Astrocyte (in vitro differentiated cells and primary cell): ENCODE data around the gene SLC12A6. TPM values are rescaled to one million over a fixed set of nuclear protein-coding genes. Genes with fewer than 3 reads are reported as not detected.

ENCODE experiments used
- DNase-seq: peaks from one replicate; pipeline ENCODE4 v3.0.0-alpha.2; 2010; ENCODE audit warnings: low read depth
- FAIRE-seq: peaks from 2 replicates; lab custom pipeline; 2011; peaks lifted over from hg19 to GRCh38; lab: Jason Lieb, UNC
- H2AFZ ChIP-seq: 2 replicates; pipeline ENCODE4 v1.6.0; 2012; ENCODE audit warnings: low read depth, low read length, inconsistent platforms
- H3K27ac ChIP-seq: 2 replicates; pipeline ENCODE4 v1.5.1; 2011; ENCODE audit warnings: low read depth, low read length, inconsistent platforms
- H3K27me3 ChIP-seq: 2 replicates; pipeline ENCODE4 v1.6.0; 2011; ENCODE audit warnings: low read length, inconsistent platforms; ENCODE audit not compliant: insufficient read depth
- H3K36me3 ChIP-seq: 2 replicates; pipeline ENCODE4 v1.5.1; 2011; ENCODE audit warnings: low read length, inconsistent platforms; ENCODE audit not compliant: insufficient read depth
- H3K4me1 ChIP-seq: 2 replicates; pipeline ENCODE4 v1.5.1; 2011; ENCODE audit warnings: low read length, inconsistent platforms; ENCODE audit not compliant: insufficient read depth
- H3K4me2 ChIP-seq: 2 replicates; pipeline ENCODE4 v1.6.0; 2012; ENCODE audit warnings: low read length, inconsistent platforms
- H3K4me3 ChIP-seq: 2 replicates; pipeline ENCODE4 v1.5.1; 2011; ENCODE audit warnings: low read depth, mild to moderate bottlenecking, low read length, inconsistent platforms; ENCODE audit not compliant: insufficient read depth
- H3K79me2 ChIP-seq: 2 replicates; pipeline ENCODE4 v1.6.0; 2012; ENCODE audit warnings: mild to moderate bottlenecking, low read length, inconsistent platforms; ENCODE audit not compliant: insufficient read depth
- H3K9ac ChIP-seq: 2 replicates; pipeline ENCODE4 v1.6.0; 2012; ENCODE audit warnings: mild to moderate bottlenecking, low read length, inconsistent platforms
- H3K9me3 ChIP-seq: 2 replicates; pipeline ENCODE4 v1.5.1; 2012; ENCODE audit warnings: low read depth, mild to moderate bottlenecking, low read length, inconsistent platforms; ENCODE audit not compliant: insufficient read depth
- H4K20me1 ChIP-seq: 2 replicates; pipeline ENCODE4 v1.6.0; 2012; ENCODE audit warnings: low read length, inconsistent platforms; ENCODE audit not compliant: insufficient read depth
- H3K27ac Mint-ChIP-seq: one replicate; pipeline ENCODE4 v1.8.0; 2021; ENCODE audit warnings: mild to moderate bottlenecking, mixed read lengths; ENCODE audit not compliant: unreplicated experiment
- H3K27me3 Mint-ChIP-seq: one replicate; pipeline ENCODE4 v1.8.0; 2021; ENCODE audit warnings: low read depth, mixed read lengths; ENCODE audit not compliant: unreplicated experiment
- H3K36me3 Mint-ChIP-seq: one replicate; pipeline ENCODE4 v1.8.0; 2021; ENCODE audit warnings: low read depth, mixed read lengths; ENCODE audit not compliant: unreplicated experiment
- H3K4me1 Mint-ChIP-seq: one replicate; pipeline ENCODE4 v1.8.0; 2021; ENCODE audit warnings: low read depth, mixed read lengths; ENCODE audit not compliant: unreplicated experiment
- H3K4me3 Mint-ChIP-seq: one replicate; pipeline ENCODE4 v1.8.0; 2021; ENCODE audit warnings: mild to moderate bottlenecking, moderate library complexity, mixed read lengths; ENCODE audit not compliant: unreplicated experiment
- H3K9me3 Mint-ChIP-seq: one replicate; pipeline ENCODE4 v1.8.0; 2021; ENCODE audit warnings: mild to moderate bottlenecking, mixed read lengths; ENCODE audit not compliant: unreplicated experiment
- EZH2 ChIP-seq: IDR thresholded peaks from 2 replicates; pipeline ENCODE4 v1.6.1; 2012; ENCODE audit warnings: mild to moderate bottlenecking, low read length, inconsistent platforms; ENCODE audit not compliant: insufficient read depth
- total RNA-seq: library from RNA; stranded (reverse); gene quantifications from 2 replicates; pipeline ENCODE4 v1.2.1, GENCODE V29; 2021
- TF ChIP-seq, protein P1 (sequence below): IDR thresholded peaks from 2 replicates; pipeline ENCODE4 v1.5.1; 2011; ENCODE audit warnings: low read depth, mild to moderate bottlenecking, inconsistent platforms, low read length, moderate library complexity; ENCODE audit not compliant: insufficient read depth

Gene SLC12A6
- total RNA-seq, 1 donor from 2014 or later = 15.8 TPM

DNA sequence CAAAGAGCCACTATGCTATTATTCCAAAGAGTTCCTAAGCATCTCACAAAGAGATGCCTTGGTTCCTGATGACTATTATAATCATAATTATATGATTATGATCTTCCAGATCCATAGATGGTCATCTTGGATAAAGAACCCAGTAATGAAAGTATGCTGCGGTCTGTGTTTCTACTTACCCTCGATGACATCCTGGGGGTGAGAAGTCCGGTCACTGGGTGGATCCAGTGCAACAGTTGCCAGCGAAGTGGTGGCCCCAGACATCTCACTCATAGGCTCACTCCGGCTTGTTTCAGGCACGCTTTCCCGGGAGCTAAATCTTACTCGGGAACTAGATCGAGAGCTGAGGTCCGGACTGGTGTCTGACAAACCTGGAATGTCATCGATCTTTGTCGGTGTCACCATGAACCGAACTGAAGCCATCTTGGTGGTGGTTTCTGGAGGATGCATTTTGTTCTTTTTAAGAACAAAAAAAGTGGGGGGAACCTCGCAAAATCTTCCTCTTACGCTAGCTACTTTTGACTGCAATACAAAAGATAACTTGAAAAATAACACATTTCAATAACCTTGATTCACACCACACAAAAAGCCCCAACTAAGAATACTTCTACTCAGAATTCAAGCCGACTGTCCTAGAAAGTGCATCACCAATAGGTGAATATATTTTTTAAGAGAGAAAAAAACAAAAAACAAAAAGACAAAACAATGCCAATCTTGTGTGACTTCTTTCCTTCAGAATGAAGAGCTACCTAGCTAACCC is 1.2 kb downstream of the SLC12A6 start:
- peaks cover 19% of the 10 kb centered on the region for H3K36me3 ChIP-seq
- H3K36me3 Mint-ChIP-seq = peaks cover 7% of the 10 kb centered on the region
- FAIRE-seq (no peak), DNase-seq (no peak)
- peak overlapping the region; percentile 88 for H3K9ac ChIP-seq
- H4K20me1 ChIP-seq = no peaks in the 10 kb centered on the region
- no peaks in the 10 kb centered on the region for H3K27me3 ChIP-seq
- no peak overlapping the region for H3K27ac ChIP-seq
- peaks cover 12% of the 10 kb centered on the region for H3K4me1 Mint-ChIP-seq
- TF ChIP-seq, protein P1, sequence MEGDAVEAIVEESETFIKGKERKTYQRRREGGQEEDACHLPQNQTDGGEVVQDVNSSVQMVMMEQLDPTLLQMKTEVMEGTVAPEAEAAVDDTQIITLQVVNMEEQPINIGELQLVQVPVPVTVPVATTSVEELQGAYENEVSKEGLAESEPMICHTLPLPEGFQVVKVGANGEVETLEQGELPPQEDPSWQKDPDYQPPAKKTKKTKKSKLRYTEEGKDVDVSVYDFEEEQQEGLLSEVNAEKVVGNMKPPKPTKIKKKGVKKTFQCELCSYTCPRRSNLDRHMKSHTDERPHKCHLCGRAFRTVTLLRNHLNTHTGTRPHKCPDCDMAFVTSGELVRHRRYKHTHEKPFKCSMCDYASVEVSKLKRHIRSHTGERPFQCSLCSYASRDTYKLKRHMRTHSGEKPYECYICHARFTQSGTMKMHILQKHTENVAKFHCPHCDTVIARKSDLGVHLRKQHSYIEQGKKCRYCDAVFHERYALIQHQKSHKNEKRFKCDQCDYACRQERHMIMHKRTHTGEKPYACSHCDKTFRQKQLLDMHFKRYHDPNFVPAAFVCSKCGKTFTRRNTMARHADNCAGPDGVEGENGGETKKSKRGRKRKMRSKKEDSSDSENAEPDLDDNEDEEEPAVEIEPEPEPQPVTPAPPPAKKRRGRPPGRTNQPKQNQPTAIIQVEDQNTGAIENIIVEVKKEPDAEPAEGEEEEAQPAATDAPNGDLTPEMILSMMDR = no peak
- no peak for TF ChIP-seq EZH2
- peak overlapping the region; percentile 92 for H3K4me3 Mint-ChIP-seq
- H3K4me3 ChIP-seq = peak overlapping the region; percentile 77
- peak overlapping the region; percentile 96 for H3K4me2 ChIP-seq
- no peaks in the 10 kb centered on the region for H3K9me3 Mint-ChIP-seq
- no peaks in the 10 kb centered on the region for H3K27me3 Mint-ChIP-seq
- peak overlapping the region; percentile 93 for H2AFZ ChIP-seq
- no peaks in the 10 kb centered on the region for H3K9me3 ChIP-seq
- peaks cover 17% of the 10 kb centered on the region for H3K79me2 ChIP-seq
- H3K4me1 ChIP-seq = peaks cover 12% of the 10 kb centered on the region
- no peak overlapping the region for H3K27ac Mint-ChIP-seq

DNA sequence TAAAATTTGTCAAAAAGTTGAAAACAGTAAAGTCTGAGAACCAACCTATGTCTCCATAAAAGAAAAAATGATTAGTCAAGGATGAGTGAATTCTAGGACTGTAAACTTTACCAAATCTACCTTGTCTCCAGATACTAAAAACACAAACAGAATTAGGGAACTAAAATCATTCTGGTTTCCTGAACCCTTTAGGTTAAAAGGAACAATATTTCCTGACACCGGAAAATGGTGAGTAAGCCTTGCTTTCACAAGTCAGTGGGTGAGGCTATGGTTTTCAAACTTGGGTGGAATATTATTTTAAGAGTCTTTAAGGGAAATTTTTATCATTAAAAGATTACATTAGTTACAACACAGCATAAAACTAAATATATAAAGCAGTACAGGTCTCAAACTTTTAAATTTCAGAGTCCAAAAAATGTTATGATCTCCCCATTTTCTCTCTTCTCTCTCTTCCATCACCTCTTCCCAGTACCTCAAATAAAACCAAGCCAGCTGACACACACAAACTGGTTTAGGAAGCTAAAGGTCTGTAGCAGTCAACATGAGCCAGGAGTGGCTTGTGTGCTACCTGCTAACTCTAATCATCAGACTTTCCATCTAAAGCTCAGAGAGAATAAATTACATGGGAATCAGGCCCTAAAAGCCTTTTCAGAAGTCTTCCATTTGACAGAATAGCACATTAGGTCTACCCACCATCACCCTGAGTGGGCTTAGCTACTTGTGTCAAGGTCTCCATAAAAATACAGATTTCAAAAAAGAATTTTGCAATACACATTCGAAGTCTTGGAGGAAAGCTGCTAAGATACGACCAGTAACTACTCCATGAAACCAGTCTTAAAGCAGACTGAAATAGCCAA is 2.2 kb downstream of the SLC12A6 start:
- H3K9me3 ChIP-seq = no peaks in the 10 kb centered on the region
- H4K20me1 ChIP-seq = no peaks in the 10 kb centered on the region
- Mint-ChIP-seq H3K27me3 (no peaks in the 10 kb centered on the region), H3K9me3 (no peaks in the 10 kb centered on the region), H3K4me1 (peaks cover 11% of the 10 kb centered on the region), H3K4me3 (peak overlapping the region; percentile 70), H3K36me3 (peaks cover 4% of the 10 kb centered on the region), H3K27ac (no peak overlapping the region)
- peaks cover 14% of the 10 kb centered on the region for H3K36me3 ChIP-seq
- peaks cover 10% of the 10 kb centered on the region for H3K79me2 ChIP-seq
- no peak overlapping the region for H3K27ac ChIP-seq
- DNase-seq (no peak), FAIRE-seq (no peak)
- TF ChIP-seq EZH2 = no peak
- TF ChIP-seq, protein P1 = no peak
- peak overlapping the region; percentile 70 for H3K4me2 ChIP-seq
- H2AFZ ChIP-seq = no peak overlapping the region
- H3K4me1 ChIP-seq = peaks cover 12% of the 10 kb centered on the region
- H3K9ac ChIP-seq = peak overlapping the region; percentile 29
- H3K4me3 ChIP-seq = peak overlapping the region; percentile 3
- no peaks in the 10 kb centered on the region for H3K27me3 ChIP-seq
